Islet precursor cell (in vitro differentiated cells): ENCODE data around the gene ELAVL3.
"Not testable (repeated sequence)": the region's sequence is repeated elsewhere in the genome, so short reads cannot be mapped to it uniquely, and the experiment has no call there.

Experiments used
- DNase-seq: peaks from one replicate; pipeline ENCODE4 v3.0.0-alpha.2; 2018

Gene ELAVL3

DNA sequence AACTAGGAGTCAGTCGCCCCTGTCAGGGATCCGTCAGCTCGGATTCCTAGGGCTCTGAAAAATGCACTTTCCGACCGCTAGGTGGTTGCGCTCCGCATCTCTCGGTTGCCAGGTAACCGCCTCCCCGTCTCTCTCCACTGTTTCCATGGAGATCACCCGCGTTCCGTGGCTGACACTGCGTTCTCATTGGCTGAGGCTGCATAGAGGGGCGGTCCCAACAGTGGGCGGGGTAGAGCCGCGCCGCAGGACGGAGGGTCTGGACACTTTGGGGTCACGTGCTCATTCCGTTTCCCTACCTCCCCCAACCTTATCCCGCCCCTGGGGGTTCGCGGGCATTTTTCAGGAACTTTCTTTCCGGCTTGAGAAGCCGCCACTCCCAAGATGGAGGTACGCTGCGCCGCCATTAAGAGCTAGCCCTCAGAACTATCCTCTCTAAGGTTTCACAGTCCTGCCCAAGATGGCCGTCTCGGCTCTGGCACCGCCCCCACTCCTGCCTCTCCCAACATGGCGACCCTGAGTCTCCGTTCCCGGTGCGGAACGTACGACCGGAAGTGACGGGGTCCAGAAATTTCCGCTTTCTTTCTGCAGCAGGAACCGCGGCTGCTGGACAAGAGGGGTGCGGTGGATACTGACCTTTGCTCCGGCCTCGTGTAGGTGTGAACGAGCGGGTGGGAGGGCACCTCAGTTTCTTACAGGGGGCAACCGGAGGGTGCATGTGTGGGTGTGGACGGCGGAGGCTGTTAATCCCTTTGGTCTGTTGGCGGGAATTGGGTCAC is 45.6 kb downstream of the ELAVL3 start, which contains the start of the genes ODAD3 and PRKCSH:
Gene ODAD3 (minus strand): TSS at position 65 of the 776 bp plus-strand sequence. CDS start 105 bp downstream, outside the sequence.
Gene PRKCSH (plus strand): TSS at position 579 of the 776 bp plus-strand sequence. CDS start 483 bp downstream, outside the sequence.
- peak; percentile 100 for DNase-seq

DNA sequence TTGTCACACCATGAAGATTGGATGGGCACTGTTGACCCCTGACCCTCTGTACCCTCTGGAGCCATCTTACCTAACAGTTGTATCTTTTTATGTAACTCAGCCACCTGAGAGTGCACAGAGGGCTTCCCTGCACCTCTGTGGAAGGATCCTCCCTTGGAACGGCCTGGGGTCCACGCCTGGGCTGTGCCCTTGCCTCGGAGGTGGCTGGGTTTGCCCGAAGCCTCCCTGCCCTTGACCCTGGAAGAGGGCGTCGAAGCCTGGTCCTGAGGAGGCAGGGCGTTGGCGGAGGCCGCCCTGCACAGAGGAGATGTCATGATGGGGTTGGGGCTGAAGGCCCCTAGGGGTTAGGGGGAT is 46.2 kb downstream of the ELAVL3 start:
- no peak for DNase-seq

DNA sequence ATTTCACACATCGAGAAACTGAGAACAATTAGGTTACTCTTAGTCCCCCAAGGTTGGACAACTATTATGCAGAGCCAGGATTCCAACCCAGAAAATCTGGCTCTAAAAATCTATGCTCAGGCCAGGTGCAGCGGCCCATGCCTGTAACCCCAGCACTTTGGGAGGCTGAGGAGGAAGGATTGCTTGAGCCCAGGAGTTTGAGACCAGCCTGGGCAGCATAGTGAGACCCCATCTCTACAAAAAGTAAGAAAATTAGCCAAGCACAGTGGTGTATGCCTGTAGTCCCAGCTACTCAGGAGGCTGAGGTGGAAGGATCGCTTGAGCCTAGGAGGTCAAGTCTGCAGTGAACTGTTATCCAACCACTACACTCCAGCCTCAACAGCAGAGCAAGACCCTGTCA is 47.3 kb downstream of the ELAVL3 start:
- not testable (repeated sequence) for DNase-seq

DNA sequence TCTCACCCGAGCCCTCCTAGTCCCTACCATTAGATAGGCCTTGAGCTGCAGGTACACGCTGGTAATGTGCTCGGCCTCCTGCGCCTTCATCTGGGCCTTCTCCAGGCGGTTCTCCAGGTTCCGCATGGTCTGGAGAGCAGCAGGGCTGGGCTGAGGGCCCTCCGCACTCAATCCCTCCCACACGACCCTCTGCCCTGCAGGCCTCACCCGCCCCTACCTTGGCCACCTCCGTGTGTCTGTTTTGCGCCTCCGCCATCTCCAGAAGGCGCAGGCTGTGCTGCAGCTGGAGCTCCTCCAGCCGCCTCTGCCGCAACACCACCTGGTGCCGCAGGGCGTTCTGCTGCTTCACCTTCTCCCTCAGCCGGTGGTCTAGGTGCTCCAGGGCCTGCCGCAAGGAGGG is 54.2 kb downstream of the ELAVL3 start:
- DNase-seq: no peak

DNA sequence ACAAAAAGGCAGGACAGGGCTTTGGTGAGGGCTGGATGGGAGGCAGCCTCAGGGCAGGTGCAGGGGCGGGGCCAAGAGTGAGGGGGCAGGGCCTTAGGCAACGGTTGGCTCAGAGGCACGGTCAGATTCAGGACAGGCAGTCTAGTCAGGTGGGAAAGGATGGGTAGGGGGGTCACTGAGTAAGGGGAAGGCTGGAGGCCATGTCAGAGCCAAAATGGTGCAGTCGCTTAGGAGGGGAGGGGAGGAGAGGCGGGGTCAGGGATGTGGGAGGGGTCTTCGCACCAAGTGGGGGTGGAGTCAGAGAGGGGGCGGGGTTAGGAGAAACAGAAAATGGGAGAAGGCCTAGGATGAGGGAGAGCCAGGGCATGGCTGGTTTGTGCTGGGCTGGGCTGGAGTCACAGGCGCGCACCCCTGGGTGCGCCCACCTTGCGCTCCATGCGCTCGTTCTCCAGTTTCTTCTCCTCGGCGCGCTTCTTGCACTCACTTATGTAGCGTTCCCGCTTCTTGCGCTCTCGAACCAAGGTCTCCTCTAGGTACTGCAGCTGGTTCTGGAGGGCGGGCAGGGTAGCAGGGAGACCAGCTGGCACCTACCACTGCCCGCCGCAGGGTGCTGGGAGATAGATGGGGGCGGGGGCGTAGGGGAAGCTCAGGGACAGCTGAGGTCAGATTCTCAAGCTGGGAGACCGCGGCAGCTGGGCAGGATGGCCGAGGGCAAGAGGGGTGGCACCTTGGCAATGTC is 55.0 kb downstream of the ELAVL3 start:
- no peak for DNase-seq

DNA sequence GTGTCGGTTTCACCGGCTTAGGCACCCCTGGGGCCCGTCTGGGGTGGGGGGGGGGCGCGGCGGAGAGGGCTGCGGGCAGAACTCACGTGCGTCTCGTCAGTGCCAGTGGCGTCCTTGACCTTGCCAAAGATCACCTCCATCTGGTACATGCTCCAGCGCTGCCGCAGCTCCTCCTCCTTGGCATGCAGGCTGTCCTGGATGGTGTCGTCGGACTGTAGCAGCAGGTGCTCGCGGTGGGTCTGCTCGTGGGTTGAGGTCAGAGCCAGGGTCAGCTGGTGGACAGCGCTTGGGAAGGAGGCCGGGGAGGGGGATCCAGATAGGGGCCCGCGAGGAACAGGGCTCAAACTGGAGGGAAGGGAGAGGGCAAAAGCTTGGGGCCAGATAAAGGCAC is 57.1 kb downstream of the ELAVL3 start:
- DNase-seq: no peak

DNA sequence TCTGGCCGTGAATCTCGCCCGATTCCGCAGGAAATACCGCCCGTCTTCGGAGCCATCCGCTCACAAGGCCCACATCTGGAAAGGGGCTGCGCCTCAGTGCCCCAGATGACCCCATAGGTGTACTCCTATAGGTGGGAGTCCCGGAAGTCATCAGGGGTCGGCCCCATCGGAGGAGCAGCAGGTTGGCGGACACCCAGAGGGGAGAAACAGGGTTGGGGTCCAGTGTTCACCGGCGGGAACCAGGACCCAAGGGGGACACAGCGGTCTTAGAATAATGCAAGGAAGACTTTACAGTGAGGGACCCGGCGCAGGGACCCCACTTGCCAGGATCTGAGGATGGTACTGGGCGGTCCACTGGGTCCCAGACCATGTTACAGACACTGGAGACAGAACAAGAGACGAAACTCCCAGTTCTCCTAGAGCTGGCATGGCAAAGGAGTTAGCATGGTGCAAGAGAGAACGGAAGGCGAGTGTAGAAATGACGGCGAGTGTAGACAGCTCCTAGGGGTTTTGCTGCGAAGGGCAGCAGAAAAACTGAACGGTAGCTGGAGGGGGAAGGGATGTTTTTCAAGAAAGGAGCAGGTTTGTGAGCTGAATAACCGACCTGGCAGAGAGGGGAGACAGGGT is 57.6 kb downstream of the ELAVL3 start:
- no peak for DNase-seq

DNA sequence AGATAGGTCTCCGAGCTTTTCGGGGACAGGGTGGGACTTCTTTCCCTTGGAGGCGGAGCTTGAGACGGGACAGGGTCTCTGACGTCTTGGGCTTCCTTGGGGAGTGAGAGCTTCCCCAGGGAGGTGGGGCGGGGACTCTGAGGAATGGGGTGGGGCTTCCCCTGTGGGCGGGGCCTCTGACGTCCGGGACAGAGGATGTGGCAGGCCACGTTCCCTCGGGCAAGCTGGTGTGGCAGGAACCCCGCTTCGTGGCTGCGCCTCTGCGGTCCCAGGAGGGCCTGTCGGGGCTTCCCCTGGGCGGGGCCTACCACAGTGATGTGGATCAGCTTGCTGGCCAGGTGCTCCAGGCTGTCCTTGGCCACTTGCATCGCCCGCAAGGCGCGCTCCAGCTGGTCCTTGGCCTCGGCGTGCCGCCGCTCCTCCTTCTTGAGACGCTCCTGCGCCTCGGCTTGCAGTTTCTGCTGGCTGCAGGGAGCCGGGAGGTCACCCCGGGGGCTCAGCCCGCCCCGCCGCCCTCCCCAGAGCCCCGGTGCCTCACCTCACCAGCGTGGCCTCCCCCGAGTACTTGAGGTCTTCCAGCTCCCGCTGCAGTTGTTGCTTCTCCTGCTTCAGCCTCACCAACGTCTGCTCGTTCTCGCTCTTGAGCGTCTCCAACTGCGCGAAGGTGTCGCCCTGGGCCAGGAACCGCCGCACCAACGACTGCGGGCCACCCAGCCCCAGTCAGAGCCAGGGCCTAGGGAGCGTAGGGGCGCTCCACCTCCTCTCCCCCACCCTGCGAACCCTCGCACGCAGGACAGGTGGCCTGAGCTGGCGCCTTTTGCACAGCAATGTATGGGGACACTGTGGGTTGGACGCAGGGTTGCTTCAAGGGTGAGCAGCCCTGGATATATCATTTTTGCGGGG is 58.4 kb downstream of the ELAVL3 start:
- peak; percentile 93 for DNase-seq

DNA sequence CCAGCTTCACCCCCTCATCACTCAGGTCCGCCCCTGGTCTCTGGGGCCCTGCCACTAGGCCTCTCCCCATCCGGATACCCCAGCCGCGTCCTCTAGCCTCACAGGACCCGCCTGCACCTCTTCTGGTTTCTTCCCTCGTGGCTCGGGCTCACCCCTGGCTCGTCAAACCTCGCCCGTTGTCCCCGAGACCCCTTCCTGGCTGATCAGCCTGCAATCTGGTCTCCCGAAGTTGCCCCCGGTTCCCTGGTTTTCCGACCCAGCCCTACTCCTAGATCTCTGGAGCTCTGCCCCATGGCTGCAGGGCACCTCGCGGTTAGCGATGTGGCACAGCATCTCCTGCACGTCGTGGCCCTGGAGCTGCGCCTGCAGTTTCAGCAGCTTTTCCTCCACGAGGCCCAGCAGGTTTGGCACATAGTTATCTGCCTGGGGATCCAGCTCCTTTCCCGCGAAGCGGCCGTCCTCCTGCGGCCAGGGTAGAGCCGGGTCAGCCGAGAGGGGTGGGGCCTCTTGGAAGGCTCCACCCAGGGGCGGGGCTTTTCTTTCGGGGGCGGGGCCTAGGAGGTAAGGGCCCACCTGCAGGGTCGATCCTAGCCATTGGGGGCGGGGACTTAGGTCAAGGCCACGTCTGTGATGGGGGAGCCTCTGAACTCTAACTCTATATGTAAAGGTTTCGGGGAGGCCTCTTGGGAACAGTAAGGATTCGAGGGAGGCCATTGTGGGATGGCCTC is 59.3 kb downstream of the ELAVL3 start:
- DNase-seq: peak; percentile 83

DNA sequence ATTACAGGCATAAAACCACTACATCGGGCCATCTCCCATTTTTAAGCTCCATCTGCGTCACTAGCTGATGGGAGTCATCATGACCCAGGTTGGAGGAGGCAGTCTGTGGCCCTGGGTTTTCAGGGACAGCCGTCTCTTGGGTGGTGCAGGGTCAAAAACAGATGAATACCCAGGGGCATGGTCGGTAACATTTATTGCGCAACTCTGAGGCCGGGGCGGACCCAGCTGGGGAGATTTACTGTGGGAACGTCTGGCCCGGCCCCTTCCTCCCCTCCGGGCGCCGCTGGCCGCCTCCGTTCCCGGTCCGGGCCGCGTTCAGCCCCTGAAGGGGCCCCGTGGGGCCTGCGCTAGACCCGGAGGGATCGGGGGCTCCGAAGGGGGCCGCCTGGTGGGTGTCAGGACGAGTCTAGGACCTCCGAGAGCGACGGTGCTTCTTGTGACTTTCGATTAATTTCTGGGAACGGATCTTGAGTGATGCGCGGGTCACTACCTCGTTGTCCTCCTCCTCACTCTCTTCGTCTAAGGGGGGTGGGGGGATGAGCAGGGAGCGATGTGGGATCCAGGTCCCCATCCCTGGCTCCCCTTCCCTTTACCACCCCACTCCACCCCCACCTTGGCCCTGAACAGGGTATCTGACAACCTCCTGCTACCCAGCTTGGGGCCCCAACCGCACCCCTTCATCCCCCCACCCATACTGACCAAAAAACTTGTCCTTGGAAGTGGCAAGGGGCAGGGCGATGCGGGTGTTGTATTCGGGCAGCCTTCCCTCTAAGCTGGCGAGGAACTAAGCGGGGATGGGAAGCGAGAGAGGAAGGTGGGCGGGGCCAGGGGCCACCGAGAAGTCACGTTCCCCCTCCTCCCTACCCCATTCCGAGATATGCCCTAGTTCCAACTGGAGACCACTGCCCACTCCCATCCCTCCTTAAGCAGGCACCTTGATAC is 60.1 kb downstream of the ELAVL3 start:
- DNase-seq: peak; percentile 70

DNA sequence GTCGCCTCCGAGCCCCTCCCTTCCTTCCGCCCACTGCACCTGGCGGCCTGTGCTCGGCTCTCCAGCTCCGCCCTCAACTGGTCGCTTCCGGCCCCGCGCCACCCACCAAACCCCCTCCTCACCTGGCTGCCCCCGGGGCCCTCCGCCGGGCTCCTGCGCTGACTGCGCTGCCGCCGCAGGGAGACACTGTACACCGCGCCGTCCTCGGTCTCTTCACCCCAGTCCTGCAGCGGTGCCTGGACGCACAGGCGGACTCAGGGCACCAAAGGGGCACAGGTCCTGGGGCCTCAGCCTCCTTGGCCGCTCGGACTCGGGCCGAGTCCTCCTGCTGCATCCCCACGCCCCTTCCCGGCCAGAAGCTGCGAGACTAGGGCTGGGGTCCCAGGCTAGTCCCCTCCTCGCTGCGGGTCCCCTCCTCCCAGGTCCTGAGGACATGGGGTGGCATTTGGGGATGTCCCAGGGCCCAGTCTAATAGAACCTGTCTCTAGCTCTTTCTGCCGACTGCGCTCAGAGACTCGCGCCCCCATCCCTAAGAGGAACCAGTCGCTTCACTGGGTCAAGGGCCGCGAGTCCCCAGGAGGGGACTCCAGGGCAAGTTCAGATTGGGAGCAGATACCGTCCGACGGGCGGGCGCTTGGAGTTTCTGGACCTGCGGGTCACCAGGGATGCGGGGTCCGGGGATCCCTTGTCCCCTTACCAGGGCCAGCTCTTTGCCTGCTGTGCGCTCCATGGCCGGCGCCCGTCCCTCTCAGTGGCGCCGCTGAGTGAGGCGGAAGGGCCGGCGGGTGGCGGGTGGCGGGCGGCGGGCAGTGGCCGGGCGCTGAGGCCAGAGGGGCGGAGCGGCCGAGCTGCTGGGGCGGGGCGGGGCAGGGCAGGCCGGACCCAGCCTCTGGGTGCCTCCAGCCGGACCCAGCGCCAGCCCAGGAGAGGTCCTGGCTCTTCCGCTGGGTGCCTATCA is 62.0 kb downstream of the ELAVL3 start, which contains the start of gene RGL3:
Gene RGL3 (minus strand): TSS at position 766 of the 958 bp plus-strand sequence. CDS start 36 bp downstream, at position 730.
- DNase-seq: peak; percentile 89

DNA sequence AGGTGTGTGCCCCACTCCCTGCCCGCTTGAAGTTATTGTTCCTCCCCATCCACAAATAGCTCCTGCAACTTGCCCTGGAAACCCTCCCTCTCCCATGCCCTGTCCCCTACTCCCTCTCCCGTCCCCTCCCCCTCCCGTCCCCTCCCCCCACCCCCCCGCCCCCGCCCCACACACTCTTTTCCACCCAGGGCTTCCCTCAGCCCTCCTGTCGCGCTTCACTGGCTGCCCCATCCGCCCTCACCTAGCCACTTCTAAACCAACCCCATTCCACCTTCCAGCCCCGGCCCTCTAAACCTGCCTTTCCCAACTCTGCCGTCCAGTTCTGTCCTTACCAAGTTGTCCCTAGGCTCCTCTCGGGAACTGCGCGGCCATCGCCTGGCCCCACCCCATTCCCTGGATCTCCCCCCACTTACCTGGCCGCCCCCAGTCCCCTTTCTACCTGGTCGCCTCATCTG is 62.7 kb downstream of the ELAVL3 start:
- no peak for DNase-seq

DNA sequence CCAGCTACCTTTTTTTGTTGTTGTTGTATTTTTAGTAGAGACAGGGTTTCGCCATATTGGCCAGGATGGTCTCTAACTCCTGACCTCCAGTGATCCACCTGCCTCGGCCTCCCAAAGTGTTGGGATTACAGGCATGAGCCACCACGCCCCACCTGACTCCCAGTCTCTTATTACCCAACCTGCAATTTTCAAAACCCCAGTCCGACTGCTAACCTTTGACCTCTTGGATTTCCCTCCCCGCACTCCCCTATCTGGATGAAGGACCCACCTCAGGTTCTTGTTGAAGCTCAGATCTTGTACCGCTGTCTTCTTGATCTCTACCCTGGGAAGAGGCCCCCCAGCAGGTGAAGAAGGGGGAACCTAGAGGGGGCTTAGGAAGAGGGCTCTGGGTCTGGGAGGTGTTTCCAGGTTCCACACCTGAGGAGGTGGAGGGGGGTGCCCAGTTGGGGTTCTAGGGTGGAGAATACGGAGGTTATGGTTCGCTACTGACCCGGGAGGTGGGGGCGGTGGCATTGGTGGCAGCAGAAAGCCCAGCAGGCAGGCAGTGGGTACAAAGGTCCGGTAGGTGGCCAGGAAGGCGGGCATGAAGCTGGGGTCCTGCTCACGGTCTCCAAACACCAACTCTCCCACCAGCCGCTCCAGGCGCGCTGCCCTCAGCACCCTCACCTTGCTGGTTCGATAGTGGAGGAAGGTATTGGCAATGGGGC is 64.3 kb downstream of the ELAVL3 start:
- no peak for DNase-seq

DNA sequence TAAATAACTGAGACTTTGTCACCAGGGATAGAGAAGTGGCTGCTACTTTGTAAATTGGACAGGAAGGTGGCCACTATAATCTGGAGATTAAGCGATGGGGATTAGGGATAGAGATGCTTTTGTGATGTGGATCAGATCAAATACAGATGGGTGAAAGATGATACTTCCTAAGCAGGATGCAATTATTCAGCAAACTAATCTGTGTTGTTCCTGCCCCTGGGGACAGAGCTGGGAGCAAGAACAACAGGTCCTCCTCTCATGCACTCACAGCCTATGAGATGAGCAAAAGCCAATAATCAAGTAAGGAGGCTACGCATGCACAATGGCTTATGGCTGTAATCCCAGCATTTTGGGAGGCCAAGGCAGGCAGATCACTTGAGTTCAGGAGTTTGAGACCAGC is 66.3 kb downstream of the ELAVL3 start:
- DNase-seq: no peak

DNA sequence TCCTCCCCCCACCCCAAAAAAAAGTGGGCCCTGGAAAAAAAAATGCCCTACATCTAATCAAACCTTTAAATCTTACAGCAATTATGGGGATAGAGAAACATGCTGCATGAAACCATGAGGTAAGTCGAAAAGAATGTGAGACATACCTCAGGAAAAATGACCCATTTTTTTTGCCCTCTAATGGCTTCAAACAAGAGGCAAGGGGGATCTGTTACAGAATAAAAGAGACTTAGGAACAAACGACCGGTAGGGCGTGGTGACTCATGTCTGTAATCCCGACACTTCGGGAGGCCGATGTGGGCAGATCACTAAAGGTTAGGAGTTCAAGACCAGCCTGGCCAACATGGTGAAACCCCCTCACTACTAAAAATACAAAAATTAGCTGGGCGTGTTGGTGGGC is 70.2 kb downstream of the ELAVL3 start:
- peak; percentile 73 for DNase-seq

DNA sequence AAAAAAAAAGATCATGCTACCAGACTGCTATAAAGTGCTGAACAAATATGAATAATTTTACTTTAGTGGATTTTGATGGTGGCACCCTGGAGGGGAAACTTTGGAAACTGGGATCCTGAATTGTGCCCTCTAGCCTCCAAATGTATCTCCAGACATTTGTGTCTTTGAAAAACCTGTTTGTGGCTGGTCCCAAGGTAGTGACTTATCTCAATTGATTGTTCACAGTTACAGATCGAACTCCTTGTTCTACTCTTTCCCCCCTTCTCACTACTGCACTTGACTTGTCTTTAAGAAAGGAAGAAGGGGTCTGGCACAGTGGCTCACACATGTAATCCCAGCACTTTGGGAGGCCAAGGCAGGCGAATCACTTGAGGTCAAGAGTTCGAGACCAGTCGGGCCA is 72.3 kb downstream of the ELAVL3 start:
- no peak for DNase-seq

DNA sequence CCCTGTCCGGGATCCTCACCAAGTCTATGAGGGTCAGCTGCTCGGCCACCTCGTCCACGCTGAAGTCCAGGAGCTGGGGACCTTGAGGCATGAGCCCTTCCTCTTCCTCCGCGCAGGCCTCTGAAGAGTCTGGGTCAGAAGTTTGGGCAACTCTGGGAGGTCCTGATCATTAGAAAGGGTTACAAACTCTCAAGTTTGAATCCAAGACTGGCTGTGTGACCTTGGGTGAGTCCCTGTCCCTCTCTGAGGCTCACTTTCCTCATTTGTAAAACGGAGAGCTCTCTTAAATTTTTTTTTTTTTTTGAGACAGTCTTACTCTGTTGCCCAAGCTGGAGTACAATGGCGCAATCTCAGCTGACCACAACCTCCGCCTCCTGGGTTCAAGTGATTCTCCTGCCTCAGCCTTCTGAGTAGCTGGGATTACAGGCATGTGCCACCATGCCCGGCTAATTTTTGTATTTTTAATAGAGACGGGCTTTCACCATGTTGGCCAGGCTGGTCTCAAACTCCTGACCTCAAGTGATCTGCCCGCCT is 74.1 kb downstream of the ELAVL3 start:
- DNase-seq: not testable (repeated sequence)
